ENCODE results near the gene FAM24A.
"Not testable (repeated sequence)": the region's sequence is repeated elsewhere in the genome, so short reads cannot be mapped to it uniquely, and the experiment has no call there.

- TF ChIP-seq CTCF (IDR thresholded peaks at IDR 0.05); CEBPB (IDR thresholded peaks at IDR 0.05); POLR2A (IDR thresholded peaks at IDR 0.05; ENCODE audit: low read length); MAZ (IDR thresholded peaks at IDR 0.05; ENCODE audit: borderline replicate concordance, low read depth, low read length); CBX8 (IDR thresholded peaks at IDR 0.05); PHF8 (IDR thresholded peaks at IDR 0.05; ENCODE audit: borderline replicate concordance, low read depth); MAFK (IDR thresholded peaks at IDR 0.05; ENCODE audit: partially characterized antibody); BHLHE40 (IDR thresholded peaks at IDR 0.05; ENCODE audit: low read depth, low read length); EHMT2 (IDR thresholded peaks at IDR 0.05; ENCODE audit: low read depth); RFX5 (IDR thresholded peaks at IDR 0.05); EP300 (IDR thresholded peaks at IDR 0.05): not testable (repeated sequence)
- TF ChIP-seq, protein P1, sequence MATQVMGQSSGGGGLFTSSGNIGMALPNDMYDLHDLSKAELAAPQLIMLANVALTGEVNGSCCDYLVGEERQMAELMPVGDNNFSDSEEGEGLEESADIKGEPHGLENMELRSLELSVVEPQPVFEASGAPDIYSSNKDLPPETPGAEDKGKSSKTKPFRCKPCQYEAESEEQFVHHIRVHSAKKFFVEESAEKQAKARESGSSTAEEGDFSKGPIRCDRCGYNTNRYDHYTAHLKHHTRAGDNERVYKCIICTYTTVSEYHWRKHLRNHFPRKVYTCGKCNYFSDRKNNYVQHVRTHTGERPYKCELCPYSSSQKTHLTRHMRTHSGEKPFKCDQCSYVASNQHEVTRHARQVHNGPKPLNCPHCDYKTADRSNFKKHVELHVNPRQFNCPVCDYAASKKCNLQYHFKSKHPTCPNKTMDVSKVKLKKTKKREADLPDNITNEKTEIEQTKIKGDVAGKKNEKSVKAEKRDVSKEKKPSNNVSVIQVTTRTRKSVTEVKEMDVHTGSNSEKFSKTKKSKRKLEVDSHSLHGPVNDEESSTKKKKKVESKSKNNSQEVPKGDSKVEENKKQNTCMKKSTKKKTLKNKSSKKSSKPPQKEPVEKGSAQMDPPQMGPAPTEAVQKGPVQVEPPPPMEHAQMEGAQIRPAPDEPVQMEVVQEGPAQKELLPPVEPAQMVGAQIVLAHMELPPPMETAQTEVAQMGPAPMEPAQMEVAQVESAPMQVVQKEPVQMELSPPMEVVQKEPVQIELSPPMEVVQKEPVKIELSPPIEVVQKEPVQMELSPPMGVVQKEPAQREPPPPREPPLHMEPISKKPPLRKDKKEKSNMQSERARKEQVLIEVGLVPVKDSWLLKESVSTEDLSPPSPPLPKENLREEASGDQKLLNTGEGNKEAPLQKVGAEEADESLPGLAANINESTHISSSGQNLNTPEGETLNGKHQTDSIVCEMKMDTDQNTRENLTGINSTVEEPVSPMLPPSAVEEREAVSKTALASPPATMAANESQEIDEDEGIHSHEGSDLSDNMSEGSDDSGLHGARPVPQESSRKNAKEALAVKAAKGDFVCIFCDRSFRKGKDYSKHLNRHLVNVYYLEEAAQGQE (IDR thresholded peaks at IDR 0.05): not testable (repeated sequence)
- TF ChIP-seq, protein P2, sequence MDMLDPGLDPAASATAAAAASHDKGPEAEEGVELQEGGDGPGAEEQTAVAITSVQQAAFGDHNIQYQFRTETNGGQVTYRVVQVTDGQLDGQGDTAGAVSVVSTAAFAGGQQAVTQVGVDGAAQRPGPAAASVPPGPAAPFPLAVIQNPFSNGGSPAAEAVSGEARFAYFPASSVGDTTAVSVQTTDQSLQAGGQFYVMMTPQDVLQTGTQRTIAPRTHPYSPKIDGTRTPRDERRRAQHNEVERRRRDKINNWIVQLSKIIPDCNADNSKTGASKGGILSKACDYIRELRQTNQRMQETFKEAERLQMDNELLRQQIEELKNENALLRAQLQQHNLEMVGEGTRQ (IDR thresholded peaks at IDR 0.05): not testable (repeated sequence)
Measured at GRCh38 chr10:122871947-122872346, 38.5 kb upstream of the FAM24A start.

All from A549 (cell line).